ENCODE measurements around the gene AGXT2.

The AGXT2 gene

GRCh38 chr5:34993951-34994350 lies 53.8 kb downstream of the AGXT2 start:
- H4K20me1 ChIP-seq (ENCODE audit: insufficient read depth, low read length), result no peaks in the 10 kb centered on the region
- no peaks in the 10 kb centered on the region for H3K4me1 ChIP-seq (ENCODE audit: low read length)
- H2AFZ ChIP-seq (ENCODE audit: low read depth, low read length), result no peak overlapping the region
- no peak overlapping the region for H3K27ac ChIP-seq (ENCODE audit: low read length)
- H3K9ac ChIP-seq (ENCODE audit: low read length), result no peak overlapping the region
- TF ChIP-seq, protein P1, sequence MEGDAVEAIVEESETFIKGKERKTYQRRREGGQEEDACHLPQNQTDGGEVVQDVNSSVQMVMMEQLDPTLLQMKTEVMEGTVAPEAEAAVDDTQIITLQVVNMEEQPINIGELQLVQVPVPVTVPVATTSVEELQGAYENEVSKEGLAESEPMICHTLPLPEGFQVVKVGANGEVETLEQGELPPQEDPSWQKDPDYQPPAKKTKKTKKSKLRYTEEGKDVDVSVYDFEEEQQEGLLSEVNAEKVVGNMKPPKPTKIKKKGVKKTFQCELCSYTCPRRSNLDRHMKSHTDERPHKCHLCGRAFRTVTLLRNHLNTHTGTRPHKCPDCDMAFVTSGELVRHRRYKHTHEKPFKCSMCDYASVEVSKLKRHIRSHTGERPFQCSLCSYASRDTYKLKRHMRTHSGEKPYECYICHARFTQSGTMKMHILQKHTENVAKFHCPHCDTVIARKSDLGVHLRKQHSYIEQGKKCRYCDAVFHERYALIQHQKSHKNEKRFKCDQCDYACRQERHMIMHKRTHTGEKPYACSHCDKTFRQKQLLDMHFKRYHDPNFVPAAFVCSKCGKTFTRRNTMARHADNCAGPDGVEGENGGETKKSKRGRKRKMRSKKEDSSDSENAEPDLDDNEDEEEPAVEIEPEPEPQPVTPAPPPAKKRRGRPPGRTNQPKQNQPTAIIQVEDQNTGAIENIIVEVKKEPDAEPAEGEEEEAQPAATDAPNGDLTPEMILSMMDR (IDR thresholded peaks at IDR 0.05; ENCODE audit: low read depth, low read length), result no peak
- TF ChIP-seq EZH2phosphoT487 (IDR thresholded peaks at IDR 0.05; ENCODE audit: low read depth), result no peak
- no peaks in the 10 kb centered on the region for H3K36me3 ChIP-seq (replicated peaks; ENCODE audit: low read depth, low read length)
- no peaks in the 10 kb centered on the region for H3K79me2 ChIP-seq (ENCODE audit: low read length)
- peaks cover 20% of the 10 kb centered on the region for H3K27me3 ChIP-seq (ENCODE audit: low read depth, low read length)
- no peak overlapping the region for H3K4me2 ChIP-seq (ENCODE audit: low read length)
- H3K9me3 ChIP-seq (ENCODE audit: insufficient read depth, low read length), result no peaks in the 10 kb centered on the region
- H3K4me3 ChIP-seq (ENCODE audit: low read length), result no peak overlapping the region

DNA sequence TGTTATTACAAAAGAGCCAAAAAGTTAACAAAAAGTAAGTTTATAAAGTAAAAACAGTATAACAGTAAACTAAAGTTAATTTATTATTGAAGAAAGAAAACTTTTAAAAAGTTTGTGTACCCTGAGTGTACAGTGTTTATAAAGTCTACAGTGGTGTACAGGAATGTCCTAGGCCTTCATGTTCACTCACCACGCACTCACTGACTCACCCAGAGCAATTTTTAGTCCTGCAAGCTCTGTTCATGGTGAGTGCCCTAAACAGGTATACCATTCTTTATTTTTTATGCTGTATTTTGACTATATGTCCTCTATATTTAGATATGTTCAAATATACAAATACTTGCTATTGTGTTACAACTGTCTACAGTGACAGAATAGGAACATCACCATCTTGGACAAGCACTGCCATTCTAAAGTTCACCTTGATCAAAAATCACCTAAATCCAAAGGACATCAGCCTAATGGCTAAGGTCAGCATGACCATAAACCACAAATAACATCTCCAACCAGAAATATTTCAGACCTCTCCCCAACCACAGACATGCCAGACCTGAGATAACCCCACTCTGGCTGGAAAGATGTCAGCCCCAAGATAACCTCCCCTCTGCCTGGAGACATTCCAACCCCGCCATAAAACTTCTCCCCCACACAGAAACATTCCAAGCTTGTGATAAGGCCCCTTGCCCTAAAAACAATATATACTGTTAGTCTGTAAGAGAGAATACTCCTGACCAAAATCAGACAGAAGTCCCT lies 56.1 kb downstream of the AGXT2 start:
- H3K36me3 ChIP-seq (replicated peaks; ENCODE audit: low read depth, low read length), result no peaks in the 10 kb centered on the region
- H3K27ac ChIP-seq (ENCODE audit: low read length), result no peak overlapping the region
- no peaks in the 10 kb centered on the region for H3K9me3 ChIP-seq (ENCODE audit: insufficient read depth, low read length)
- H4K20me1 ChIP-seq (ENCODE audit: insufficient read depth, low read length), result no peaks in the 10 kb centered on the region
- no peak overlapping the region for H3K4me3 ChIP-seq (ENCODE audit: low read length)
- H2AFZ ChIP-seq (ENCODE audit: low read depth, low read length), result no peak overlapping the region
- peaks cover 20% of the 10 kb centered on the region for H3K27me3 ChIP-seq (ENCODE audit: low read depth, low read length)
- no peak overlapping the region for H3K4me2 ChIP-seq (ENCODE audit: low read length)
- no peaks in the 10 kb centered on the region for H3K4me1 ChIP-seq (ENCODE audit: low read length)
- no peak for TF ChIP-seq EZH2phosphoT487 (IDR thresholded peaks at IDR 0.05; ENCODE audit: low read depth)
- TF ChIP-seq, protein P1 (IDR thresholded peaks at IDR 0.05; ENCODE audit: low read depth, low read length), result no peak
- no peaks in the 10 kb centered on the region for H3K79me2 ChIP-seq (ENCODE audit: low read length)
- H3K9ac ChIP-seq (ENCODE audit: low read length), result no peak overlapping the region

GRCh38 chr5:34986965-34987364 lies 60.8 kb downstream of the AGXT2 start:
- Histone ChIP-seq H3K4me1 (ENCODE audit: low read length) (no peaks in the 10 kb centered on the region), H4K20me1 (ENCODE audit: insufficient read depth, low read length) (no peaks in the 10 kb centered on the region), H3K36me3 (replicated peaks; ENCODE audit: low read depth, low read length) (no peaks in the 10 kb centered on the region), H3K79me2 (ENCODE audit: low read length) (no peaks in the 10 kb centered on the region), H3K4me3 (ENCODE audit: low read length) (no peak overlapping the region), H3K9ac (ENCODE audit: low read length) (no peak overlapping the region), H3K27me3 (ENCODE audit: low read depth, low read length) (no peaks in the 10 kb centered on the region), H3K27ac (ENCODE audit: low read length) (no peak overlapping the region), H2AFZ (ENCODE audit: low read depth, low read length) (no peak overlapping the region), H3K4me2 (ENCODE audit: low read length) (no peak overlapping the region), H3K9me3 (ENCODE audit: insufficient read depth, low read length) (no peaks in the 10 kb centered on the region)
- no peak for TF ChIP-seq EZH2phosphoT487 (IDR thresholded peaks at IDR 0.05; ENCODE audit: low read depth)
- TF ChIP-seq, protein P1 (IDR thresholded peaks at IDR 0.05; ENCODE audit: low read depth, low read length), result no peak

DNA sequence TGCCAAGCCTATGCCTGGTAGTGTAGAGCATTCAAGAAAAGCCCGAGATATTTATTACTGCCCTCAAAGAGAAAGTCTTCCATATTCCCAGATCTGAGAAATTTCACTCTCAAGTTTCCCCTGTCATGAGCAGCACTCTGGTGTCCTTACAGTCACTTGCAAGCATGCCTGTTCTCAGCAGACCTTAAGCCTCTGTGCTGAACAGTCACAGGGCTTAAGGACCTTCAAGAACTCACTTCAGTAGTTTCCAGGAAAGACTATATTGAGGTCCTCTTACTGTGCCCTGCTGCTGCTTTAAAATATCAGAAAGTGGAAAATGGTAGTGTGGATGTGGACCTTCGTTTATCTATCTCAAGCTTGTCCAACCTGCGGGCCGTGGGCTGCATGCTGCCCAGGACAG lies 64.9 kb downstream of the AGXT2 start:
- Histone ChIP-seq H3K27me3 (ENCODE audit: low read depth, low read length) (no peaks in the 10 kb centered on the region), H3K4me1 (ENCODE audit: low read length) (peaks cover 25% of the 10 kb centered on the region), H3K4me3 (ENCODE audit: low read length) (no peak overlapping the region), H3K9ac (ENCODE audit: low read length) (no peak overlapping the region), H4K20me1 (ENCODE audit: insufficient read depth, low read length) (no peaks in the 10 kb centered on the region), H3K4me2 (ENCODE audit: low read length) (no peak overlapping the region), H3K36me3 (replicated peaks; ENCODE audit: low read depth, low read length) (no peaks in the 10 kb centered on the region), H3K79me2 (ENCODE audit: low read length) (no peaks in the 10 kb centered on the region), H3K27ac (ENCODE audit: low read length) (no peak overlapping the region), H3K9me3 (ENCODE audit: insufficient read depth, low read length) (no peaks in the 10 kb centered on the region), H2AFZ (ENCODE audit: low read depth, low read length) (no peak overlapping the region)
- TF ChIP-seq, protein P1 (IDR thresholded peaks at IDR 0.05; ENCODE audit: low read depth, low read length), result no peak
- TF ChIP-seq EZH2phosphoT487 (IDR thresholded peaks at IDR 0.05; ENCODE audit: low read depth), result no peak
